ENCODE measurements around the gene PSMC5. TPM values are rescaled to one million over a fixed set of nuclear protein-coding genes. Genes with fewer than 3 reads are reported as not detected.
"Not testable (repeated sequence)": the region's sequence is repeated elsewhere in the genome, so short reads cannot be mapped to it uniquely, and the experiment has no call there.

The PSMC5 gene
- total RNA-seq, 1 donor from 2014 or later, result 204 TPM

DNA sequence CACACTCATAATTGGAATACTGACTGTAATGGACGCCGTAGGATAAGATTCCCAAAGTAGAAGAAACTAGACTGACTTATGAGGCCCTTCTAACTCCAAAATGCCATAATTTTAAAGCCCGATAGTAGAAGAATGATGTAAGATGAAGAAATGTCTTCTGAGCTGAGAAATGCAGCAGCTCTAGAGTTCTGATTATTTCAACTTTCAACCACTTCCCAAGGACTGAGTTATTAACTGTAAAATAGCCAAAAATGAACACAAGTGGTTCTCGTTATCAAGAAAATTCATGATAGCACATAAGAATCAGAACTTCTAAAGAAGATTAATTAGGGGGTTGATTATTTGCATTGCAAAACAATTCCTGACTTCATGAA, 43.0 kb downstream of the PSMC5 start:
- H3K4me3 Mint-ChIP-seq (ENCODE audit: low read depth); H3K27me3 Mint-ChIP-seq (ENCODE audit: low read depth); H3K9me3 Mint-ChIP-seq; DNase-seq (ENCODE audit: low spot score); H3K4me1 Mint-ChIP-seq (ENCODE audit: low read depth); H3K27ac Mint-ChIP-seq; H3K36me3 Mint-ChIP-seq (ENCODE audit: low read depth); intact Hi-C loops (cut with micrococcal nuclease): not testable (repeated sequence)

DNA sequence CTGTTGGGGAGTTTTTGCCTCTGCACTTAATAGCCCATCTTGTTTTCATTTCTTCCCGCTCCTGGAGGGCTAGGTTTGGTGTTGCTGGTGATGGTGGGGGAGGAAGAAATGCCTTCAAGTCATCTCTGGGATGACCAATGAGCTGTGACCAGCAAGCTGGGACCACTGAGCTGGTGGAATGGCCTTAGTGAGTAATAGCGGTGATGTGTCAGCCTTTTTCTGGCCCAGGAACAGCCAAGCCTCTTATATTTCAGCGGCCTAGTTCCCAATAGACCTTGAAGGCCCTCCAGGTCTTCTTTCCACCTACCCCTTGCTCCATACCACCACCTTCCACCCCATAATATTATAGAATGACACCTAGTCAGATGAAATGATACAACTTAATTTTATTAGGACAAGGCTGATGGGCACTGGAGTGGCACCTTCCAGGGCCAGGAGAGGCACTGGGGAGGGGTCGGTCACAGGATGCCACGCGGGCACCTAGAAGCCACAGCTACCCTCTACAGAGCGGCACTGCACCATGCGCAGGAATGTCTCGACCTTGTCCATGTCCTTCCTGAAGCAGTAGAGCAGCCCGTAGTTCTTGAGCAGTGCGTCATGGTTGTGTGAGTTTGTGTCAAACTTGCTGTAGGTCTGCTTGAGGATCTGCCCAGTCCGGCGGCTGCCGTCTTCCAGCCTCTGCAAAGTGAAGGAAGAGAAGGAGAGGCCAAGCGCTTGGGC, 44.6 kb downstream of the PSMC5 start:
- H3K27ac Mint-ChIP-seq; intact Hi-C loops (cut with micrococcal nuclease); H3K27me3 Mint-ChIP-seq (ENCODE audit: low read depth); H3K4me1 Mint-ChIP-seq (ENCODE audit: low read depth); DNase-seq (ENCODE audit: low spot score); H3K4me3 Mint-ChIP-seq (ENCODE audit: low read depth); H3K9me3 Mint-ChIP-seq; H3K36me3 Mint-ChIP-seq (ENCODE audit: low read depth): not testable (repeated sequence)

DNA sequence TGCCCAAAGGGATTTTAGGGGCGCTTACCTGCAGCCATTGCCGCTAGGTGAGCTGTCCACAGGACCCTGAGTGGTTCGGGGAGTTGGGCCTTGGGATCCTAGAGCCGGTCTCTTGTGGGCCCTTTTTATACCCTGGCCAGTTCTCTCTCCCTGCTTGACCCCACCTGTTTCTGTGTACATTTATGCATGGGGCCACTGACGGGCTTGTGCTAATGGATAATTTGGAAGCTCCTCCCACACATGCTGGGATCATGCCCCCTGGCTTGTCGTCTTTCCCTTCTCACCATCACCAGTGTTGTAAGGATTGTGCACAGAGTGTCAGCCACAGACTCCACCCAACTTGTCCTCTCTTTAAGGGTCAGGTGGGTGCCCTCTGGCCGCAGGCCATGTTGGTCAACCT, 46.3 kb downstream of the PSMC5 start, which contains the start of gene CSH2:
TSS of gene CSH2 (minus strand) at position 101 of the 400 bp plus-strand sequence. CDS start at position 38, 63 bp downstream.
- H3K4me3 Mint-ChIP-seq (ENCODE audit: low read depth); H3K4me1 Mint-ChIP-seq (ENCODE audit: low read depth); H3K9me3 Mint-ChIP-seq; intact Hi-C loops (cut with micrococcal nuclease); DNase-seq (ENCODE audit: low spot score); H3K27ac Mint-ChIP-seq; H3K27me3 Mint-ChIP-seq (ENCODE audit: low read depth); H3K36me3 Mint-ChIP-seq (ENCODE audit: low read depth): not testable (repeated sequence)

DNA sequence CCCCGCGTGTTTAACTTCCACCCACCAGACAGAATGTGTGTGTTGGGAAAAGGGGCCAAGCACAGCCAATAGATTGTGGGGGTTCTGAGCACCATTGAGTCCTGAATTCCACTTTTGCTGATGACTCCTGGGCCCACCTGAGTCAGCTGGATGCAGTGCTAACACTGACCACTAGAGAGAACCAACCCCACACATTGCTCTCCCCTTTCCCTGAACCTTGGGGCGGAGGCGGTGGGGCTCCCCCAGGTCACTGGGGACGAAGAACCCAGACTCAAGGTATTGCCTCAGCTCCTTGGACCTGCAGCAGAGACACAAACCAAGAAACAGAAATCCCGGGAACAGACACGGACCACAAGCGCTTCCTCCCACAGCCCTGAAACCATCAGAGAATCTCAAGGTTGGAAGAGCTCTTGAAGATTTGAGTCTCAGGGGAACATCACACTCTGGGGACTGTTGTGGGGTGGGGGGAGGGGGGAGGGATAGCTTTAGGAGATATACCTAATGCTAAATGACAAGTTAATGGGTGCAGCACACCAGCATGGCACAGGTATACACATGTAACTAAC, 46.9 kb downstream of the PSMC5 start:
- DNase-seq (ENCODE audit: low spot score); H3K27ac Mint-ChIP-seq; H3K36me3 Mint-ChIP-seq (ENCODE audit: low read depth); H3K4me3 Mint-ChIP-seq (ENCODE audit: low read depth); H3K4me1 Mint-ChIP-seq (ENCODE audit: low read depth); H3K27me3 Mint-ChIP-seq (ENCODE audit: low read depth); intact Hi-C loops (cut with micrococcal nuclease); H3K9me3 Mint-ChIP-seq: not testable (repeated sequence)

DNA sequence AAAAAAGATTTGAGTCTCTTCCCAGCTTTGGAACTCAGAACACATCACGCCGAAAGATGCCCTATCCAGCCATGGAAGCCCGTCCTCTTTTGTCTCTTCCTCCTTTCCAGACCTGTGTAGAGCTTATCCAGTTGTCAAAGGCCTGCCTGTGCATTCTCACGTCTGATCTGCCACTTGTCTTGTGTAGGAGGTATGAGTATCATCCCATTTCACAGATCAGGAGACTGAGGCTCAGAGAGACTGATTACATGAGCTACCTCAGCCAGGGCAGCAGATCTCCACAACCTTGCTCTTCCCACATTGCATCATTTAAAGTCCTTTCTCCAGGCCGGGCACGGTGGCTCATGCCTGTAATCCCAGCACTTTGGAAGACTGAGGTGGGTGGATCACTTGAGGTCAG, 47.5 kb downstream of the PSMC5 start:
- H3K36me3 Mint-ChIP-seq (ENCODE audit: low read depth); H3K27me3 Mint-ChIP-seq (ENCODE audit: low read depth); DNase-seq (ENCODE audit: low spot score); H3K4me3 Mint-ChIP-seq (ENCODE audit: low read depth); H3K27ac Mint-ChIP-seq; H3K4me1 Mint-ChIP-seq (ENCODE audit: low read depth); H3K9me3 Mint-ChIP-seq; intact Hi-C loops (cut with micrococcal nuclease): not testable (repeated sequence)

DNA sequence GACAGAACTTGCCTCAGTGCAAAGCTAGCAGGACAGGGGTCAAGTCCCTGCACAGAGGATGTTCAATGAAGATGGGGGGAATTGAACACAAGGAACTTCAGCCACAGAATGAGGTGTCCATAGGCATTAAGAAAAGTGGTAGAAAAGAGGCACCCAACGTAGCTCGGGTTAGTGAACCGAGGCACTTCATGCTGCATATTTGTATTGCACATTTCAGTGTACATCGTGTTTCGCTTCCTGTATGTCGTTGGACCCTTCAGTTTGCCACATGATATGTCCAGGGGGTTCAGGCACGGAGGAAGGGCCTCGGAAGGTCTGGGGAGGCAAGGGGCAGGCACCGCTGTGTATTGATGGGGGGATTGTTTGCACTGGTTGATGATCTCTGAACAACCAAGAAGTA, 51.2 kb downstream of the PSMC5 start:
- H3K27ac Mint-ChIP-seq; H3K27me3 Mint-ChIP-seq (ENCODE audit: low read depth); H3K4me1 Mint-ChIP-seq (ENCODE audit: low read depth); H3K36me3 Mint-ChIP-seq (ENCODE audit: low read depth); H3K9me3 Mint-ChIP-seq; DNase-seq (ENCODE audit: low spot score); intact Hi-C loops (cut with micrococcal nuclease); H3K4me3 Mint-ChIP-seq (ENCODE audit: low read depth): not testable (repeated sequence)

DNA sequence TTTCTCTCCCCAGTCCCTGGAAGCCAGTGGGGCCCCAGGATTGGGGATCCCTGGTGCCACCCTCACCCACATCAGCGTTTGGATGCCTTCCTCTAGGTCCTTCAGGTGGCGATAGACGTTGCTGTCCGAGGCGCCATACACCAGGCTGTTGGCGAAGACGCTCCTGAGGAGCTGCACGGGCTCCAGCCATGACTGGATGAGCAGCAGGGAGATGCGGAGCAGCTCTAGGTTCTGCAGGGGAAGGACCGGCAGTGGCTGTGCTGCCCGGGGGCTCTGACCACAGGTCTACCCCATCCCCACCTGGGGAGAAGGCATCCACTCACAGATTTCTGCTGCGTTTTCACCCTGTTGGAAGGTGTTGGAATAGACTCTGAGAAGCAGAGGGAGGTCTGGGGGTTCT, 53.5 kb downstream of the PSMC5 start:
- no peak for DNase-seq (ENCODE audit: low spot score)
- Mint-ChIP-seq H3K36me3 (ENCODE audit: low read depth) (no peaks in the 10 kb centered on the region), H3K9me3 (no peaks in the 10 kb centered on the region), H3K4me3 (ENCODE audit: low read depth) (no peak overlapping the region), H3K27ac (no peak overlapping the region), H3K4me1 (ENCODE audit: low read depth) (no peaks in the 10 kb centered on the region), H3K27me3 (ENCODE audit: low read depth) (peaks cover 6% of the 10 kb centered on the region)
- intact Hi-C loops (cut with micrococcal nuclease), result no loop called here

DNA sequence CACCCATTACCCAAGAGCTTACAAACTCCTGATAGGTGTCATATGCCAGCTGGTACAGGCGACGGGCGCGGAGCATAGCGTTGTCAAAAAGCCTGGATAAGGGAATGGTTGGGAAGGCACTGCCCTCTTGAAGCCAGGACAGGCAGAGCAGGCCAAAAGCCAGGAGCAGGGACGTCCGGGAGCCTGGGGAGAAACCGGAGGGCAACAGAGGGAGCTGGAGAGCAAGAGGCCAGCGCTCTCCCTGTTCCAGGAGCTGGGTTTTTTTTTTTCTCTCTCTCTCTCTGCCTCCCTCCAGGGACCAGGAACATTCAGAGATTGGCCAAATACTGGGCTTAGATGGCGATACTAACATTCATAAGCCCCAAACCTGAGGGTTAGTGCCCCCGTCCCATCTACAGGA, 54.1 kb downstream of the PSMC5 start:
- H3K4me1 Mint-ChIP-seq (ENCODE audit: low read depth); H3K9me3 Mint-ChIP-seq; intact Hi-C loops (cut with micrococcal nuclease); H3K4me3 Mint-ChIP-seq (ENCODE audit: low read depth); DNase-seq (ENCODE audit: low spot score); H3K27me3 Mint-ChIP-seq (ENCODE audit: low read depth); H3K36me3 Mint-ChIP-seq (ENCODE audit: low read depth); H3K27ac Mint-ChIP-seq: not testable (repeated sequence)

Other genes with a start within 250 kb of the PSMC5 start
- 20.4 and 22.4 TPM in 2 replicates for gene TACO1, start 226.5 kb upstream of the PSMC5 start, total RNA-seq
- gene MAP3K3, start 205.0 kb upstream of the PSMC5 start, total RNA-seq, result 27.9 and 28.7 TPM in 2 replicates
- 178 and 182 TPM in 2 replicates for gene LIMD2, start 127.3 kb upstream of the PSMC5 start, total RNA-seq
- gene STRADA, start 85.6 kb upstream of the PSMC5 start, total RNA-seq, result 54.0 and 57.4 TPM in 2 replicates
- 70.0 and 73.7 TPM in 2 replicates for gene CCDC47, start 53.8 kb upstream of the PSMC5 start, total RNA-seq
- gene DDX42, start 53.3 kb upstream of the PSMC5 start, total RNA-seq, result 138 and 144 TPM in 2 replicates
- 75.0 and 80.7 TPM in 2 replicates for gene FTSJ3, start 232 bp downstream of the PSMC5 start, total RNA-seq
- gene SMARCD2, start 15.3 kb downstream of the PSMC5 start, total RNA-seq, result 129 and 130 TPM in 2 replicates
- not detected in 2 replicates for gene CSH2, start 46.2 kb downstream of the PSMC5 start, total RNA-seq
- gene GH2, start 54.5 kb downstream of the PSMC5 start, total RNA-seq, result not detected in 2 replicates
- gene CSH1, start 69.1 kb downstream of the PSMC5 start, total RNA-seq, result not detected in 2 replicates
- gene CSHL1, start 83.8 kb downstream of the PSMC5 start, total RNA-seq, result not detected in 2 replicates
- gene GH1, start 91.4 kb downstream of the PSMC5 start, total RNA-seq, result not detected in 2 replicates
- 28.8 and 33.2 TPM in 2 replicates for gene CD79B, start 104.9 kb downstream of the PSMC5 start, total RNA-seq
- gene SCN4A, start 145.5 kb downstream of the PSMC5 start, total RNA-seq, result 0.11 and 0.14 TPM in 2 replicates
- 0.14 and 0.18 TPM in 2 replicates for gene PRR29, start 170.9 kb downstream of the PSMC5 start, total RNA-seq
- 83.2 and 85.6 TPM in 2 replicates for gene ICAM2, start 193.2 kb downstream of the PSMC5 start, total RNA-seq

Data from activated T-helper 2 cell treated with anti-CD3 and anti-CD28 coated beads, Interferon-gamma antibody, Interleukin-2, Interleukin-4, amounts not matched to agents 10 μg/mL and 5 μg/mL and 100 μg/mL, durations not matched to agents 14 hours and 24 hours and 36 hours (primary cell).